SU-DHL-6 (cell line): Measurements from ENCODE around the gene MFSD11.

ENCODE experiments used
- H2AFZ ChIP-seq: fragments of 200-600 bp; sonication (generic); 2 replicates; pipeline ENCODE4 v1.6.1; 2014; ENCODE audit warnings: low read depth, mild to moderate bottlenecking, moderate library complexity, mixed read lengths, antibody characterized with exemption, low read length; ENCODE audit not compliant: severe bottlenecking
- H3F3A ChIP-seq: fragments of 200-600 bp; shearing (Covaris generic); 2 replicates; pipeline ENCODE4 v1.6.0; 2016; ENCODE audit warnings: antibody characterized with exemption, mild to moderate bottlenecking; ENCODE audit not compliant: insufficient read depth
- H3K27ac ChIP-seq: fragments of 200-600 bp; sonication (generic); 2 replicates; pipeline ENCODE4 v1.5.1; 2016; ENCODE audit warnings: low read depth, mild to moderate bottlenecking, low read length, moderate library complexity, mixed read lengths
- H3K27me3 ChIP-seq: fragments of 200-600 bp; sonication (generic), shearing (Covaris generic); 2 replicates; pipeline ENCODE4 v1.6.0; 2014; ENCODE audit warnings: mild to moderate bottlenecking, low read length
- H3K36me3 ChIP-seq: fragments of 200-600 bp; sonication (generic); 2 replicates; pipeline ENCODE4 v1.6.1; 2014; ENCODE audit warnings: mild to moderate bottlenecking, low read length, mixed read lengths
- H3K4me2 ChIP-seq: fragments of 300-600, 200-600 bp; shearing (Covaris generic), sonication (generic); 2 replicates; pipeline ENCODE4 v1.6.0; 2014; ENCODE audit warnings: low read length, low read depth, mild to moderate bottlenecking; ENCODE audit not compliant: poor library complexity, severe bottlenecking
- H3K4me3 ChIP-seq: fragments of 200-600 bp; sonication (generic); 2 replicates; pipeline ENCODE4 v1.5.1; 2014; ENCODE audit warnings: antibody characterized with exemption, low read length, mild to moderate bottlenecking, mixed read lengths; ENCODE audit not compliant: insufficient read depth, poor library complexity, severe bottlenecking
- H3K79me2 ChIP-seq: fragments of 200-600 bp; sonication (generic); 2 replicates; pipeline ENCODE4 v1.6.1; 2014; ENCODE audit warnings: mild to moderate bottlenecking, low read length, moderate library complexity; ENCODE audit not compliant: insufficient read depth
- H3K9ac ChIP-seq: fragments of 200-600 bp; sonication (generic); 2 replicates; pipeline ENCODE4 v1.7.0; 2014; ENCODE audit warnings: mild to moderate bottlenecking, low read length
- H3K9me2 ChIP-seq: fragments of 200-600 bp; sonication (generic); replicated peaks from 2 replicates; pipeline ENCODE4 v1.6.1; 2014; ENCODE audit warnings: low read length; ENCODE audit not compliant: insufficient read depth
- H3K9me3 ChIP-seq: fragments of 200-600 bp; sonication (generic); 2 replicates; pipeline ENCODE4 v1.6.1; 2014; ENCODE audit warnings: low read length, mixed read lengths; ENCODE audit not compliant: insufficient read depth
- H4K20me1 ChIP-seq: fragments of 200-600 bp; sonication (generic); 2 replicates; pipeline ENCODE4 v1.6.1; 2014; ENCODE audit warnings: low read depth, mild to moderate bottlenecking, antibody characterized with exemption, low read length, moderate library complexity, mixed read lengths
- CTCF ChIP-seq: fragments of 200-600 bp; sonication (generic); IDR thresholded peaks from one replicate; pipeline ENCODE4 v1.5.1; 2017; ENCODE audit warnings: antibody characterized with exemption, mild to moderate bottlenecking, low read length, moderate library complexity; ENCODE audit not compliant: insufficient read depth, poor library complexity, severe bottlenecking
- EZH2phosphoT487 ChIP-seq: fragments of 200-600 bp; sonication (generic), shearing (Covaris generic); conservative IDR thresholded peaks from 2 replicates; pipeline ENCODE4 v1.6.1; 2018; ENCODE audit warnings: mild to moderate bottlenecking, antibody characterized with exemption, low read length, moderate library complexity, mixed read lengths

Gene MFSD11

GRCh38 chr17:76775021-76775600 is 37.2 kb downstream of the MFSD11 start:
- TF ChIP-seq CTCF: no peak
- no peak for TF ChIP-seq EZH2phosphoT487
- H3K27ac ChIP-seq: no peak overlapping the region
- H3F3A ChIP-seq: no peaks in the 10 kb centered on the region
- no peaks in the 10 kb centered on the region for H3K79me2 ChIP-seq
- H2AFZ ChIP-seq: no peak overlapping the region
- no peaks in the 10 kb centered on the region for H4K20me1 ChIP-seq
- no peak overlapping the region for H3K9ac ChIP-seq
- peaks cover 10% of the 10 kb centered on the region; the same call in 1 of the 2 replicates for H3K36me3 ChIP-seq
- H3K9me2 ChIP-seq: no peaks in the 10 kb centered on the region
- no peak overlapping the region for H3K4me3 ChIP-seq
- no peaks in the 10 kb centered on the region for H3K9me3 ChIP-seq
- no peak overlapping the region for H3K4me2 ChIP-seq
- H3K27me3 ChIP-seq: no peaks in the 10 kb centered on the region

GRCh38 chr17:76781056-76781982 is 43.4 kb downstream of the MFSD11 start:
- TF ChIP-seq CTCF (no peak), EZH2phosphoT487 (no peak)
- H3K4me3 ChIP-seq: no peak overlapping the region
- H3F3A ChIP-seq: no peaks in the 10 kb centered on the region
- H2AFZ ChIP-seq: no peak overlapping the region
- no peak overlapping the region for H3K4me2 ChIP-seq
- H3K27ac ChIP-seq: no peak overlapping the region
- no peak overlapping the region for H3K9ac ChIP-seq
- no peaks in the 10 kb centered on the region for H3K9me2 ChIP-seq
- no peaks in the 10 kb centered on the region for H4K20me1 ChIP-seq
- H3K27me3 ChIP-seq: no peaks in the 10 kb centered on the region
- H3K9me3 ChIP-seq: no peaks in the 10 kb centered on the region
- H3K79me2 ChIP-seq: no peaks in the 10 kb centered on the region
- H3K36me3 ChIP-seq: 0 out of 2 replicates have a peak, but pooled peaks cover 3% of the 10 kb centered on the region

GRCh38 chr17:76783146-76783545 is 45.2 kb downstream of the MFSD11 start:
- no peaks in the 10 kb centered on the region for H4K20me1 ChIP-seq
- TF ChIP-seq CTCF: no peak
- TF ChIP-seq EZH2phosphoT487: no peak
- H2AFZ ChIP-seq: no peak overlapping the region
- no peaks in the 10 kb centered on the region for H3K79me2 ChIP-seq
- H3F3A ChIP-seq: no peaks in the 10 kb centered on the region
- no peak overlapping the region for H3K9ac ChIP-seq
- no peaks in the 10 kb centered on the region for H3K9me2 ChIP-seq
- no peaks in the 10 kb centered on the region for H3K36me3 ChIP-seq
- no peak overlapping the region for H3K4me2 ChIP-seq
- H3K27me3 ChIP-seq: no peaks in the 10 kb centered on the region
- H3K4me3 ChIP-seq: no peak overlapping the region
- no peaks in the 10 kb centered on the region for H3K9me3 ChIP-seq
- no peak overlapping the region for H3K27ac ChIP-seq
